ENCODE measurements around the gene ILF3.

Gene ILF3

GRCh38 chr19:10653732-10654609 is at the start of gene ILF3:
ILF3 (plus strand) TSS chr19:10654346; CDS start chr19:10670606, 16,260 bp downstream.
- peak; percentile 100 for DNase-seq

DNA sequence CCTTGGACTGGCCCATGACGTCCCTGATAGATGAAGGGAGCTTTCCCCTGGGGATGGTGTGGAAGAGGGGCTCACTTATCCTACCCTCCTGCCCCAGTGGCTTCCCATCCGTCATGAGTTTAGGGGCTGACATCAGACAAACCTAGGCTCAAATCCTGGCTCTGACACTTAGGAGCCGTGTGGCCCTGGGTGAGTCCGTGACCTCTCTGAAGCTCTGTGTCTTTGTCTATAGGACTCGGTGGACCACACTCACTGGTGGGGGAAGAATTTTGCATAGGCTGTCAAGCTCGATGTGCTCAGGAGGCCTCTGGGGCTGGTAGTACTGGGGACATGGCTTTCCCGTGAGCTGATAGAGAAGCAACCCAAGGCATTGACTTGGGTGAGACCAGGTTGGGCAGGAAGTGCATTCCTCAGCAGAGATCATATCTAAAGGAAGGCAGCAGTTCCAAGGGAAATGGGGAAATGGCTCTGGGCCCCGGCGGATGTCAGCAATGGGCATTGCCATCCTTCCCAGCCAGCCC is 49.6 kb upstream of the ILF3 start:
- peak in 1 of 2 donors; percentile 10 for DNase-seq

DNA sequence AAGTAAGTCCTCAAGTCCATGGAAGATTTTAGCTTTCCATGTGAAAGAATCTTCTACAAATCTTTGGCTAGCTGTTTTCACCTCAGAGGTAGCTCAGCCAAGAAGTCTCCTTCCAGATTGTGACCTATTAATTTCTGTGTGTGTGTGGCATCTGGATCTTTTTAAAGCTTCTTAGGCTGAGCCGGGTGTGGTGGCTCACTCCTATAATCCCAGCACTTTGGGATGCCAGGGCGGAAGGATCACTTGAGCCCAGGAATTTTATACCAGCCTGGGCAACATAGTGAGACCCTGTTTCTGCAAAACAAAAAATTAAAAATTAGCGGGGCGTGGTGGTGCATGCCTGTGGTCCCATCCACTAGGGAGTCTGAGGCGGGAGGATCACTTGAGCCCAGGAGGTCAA is 42.2 kb upstream of the ILF3 start:
- no peak for DNase-seq

DNA sequence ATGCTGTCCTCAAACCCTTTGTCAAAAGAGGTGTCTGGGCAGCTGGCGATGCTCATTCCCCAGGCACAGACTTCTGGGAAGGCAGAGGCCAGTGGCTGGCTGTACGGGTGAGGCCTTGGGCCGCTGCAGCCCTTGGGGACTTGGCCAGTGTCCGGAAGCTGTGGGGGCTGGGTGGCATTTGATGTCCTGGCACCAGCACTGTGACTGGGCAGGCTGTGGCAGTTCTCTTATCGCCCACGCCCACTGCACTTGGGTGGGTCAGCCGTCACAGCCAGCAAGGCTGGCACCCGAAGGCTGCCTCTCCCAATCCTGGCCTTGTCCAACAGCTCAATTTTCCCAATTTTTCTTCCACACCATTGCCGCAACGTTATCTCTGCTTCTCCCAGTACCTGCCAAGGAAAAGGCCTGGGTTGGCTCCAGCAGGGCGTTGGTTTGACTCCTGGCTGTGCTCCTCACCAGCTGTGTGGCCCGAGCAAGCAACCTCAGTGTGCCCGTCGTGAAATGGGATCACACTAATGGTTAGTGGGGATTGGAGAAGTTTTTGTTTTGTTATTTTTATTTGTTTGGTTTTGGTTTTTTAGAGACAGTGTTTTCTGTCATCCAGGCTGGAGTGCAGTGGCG is 41.5 kb upstream of the ILF3 start:
- DNase-seq = no peak

DNA sequence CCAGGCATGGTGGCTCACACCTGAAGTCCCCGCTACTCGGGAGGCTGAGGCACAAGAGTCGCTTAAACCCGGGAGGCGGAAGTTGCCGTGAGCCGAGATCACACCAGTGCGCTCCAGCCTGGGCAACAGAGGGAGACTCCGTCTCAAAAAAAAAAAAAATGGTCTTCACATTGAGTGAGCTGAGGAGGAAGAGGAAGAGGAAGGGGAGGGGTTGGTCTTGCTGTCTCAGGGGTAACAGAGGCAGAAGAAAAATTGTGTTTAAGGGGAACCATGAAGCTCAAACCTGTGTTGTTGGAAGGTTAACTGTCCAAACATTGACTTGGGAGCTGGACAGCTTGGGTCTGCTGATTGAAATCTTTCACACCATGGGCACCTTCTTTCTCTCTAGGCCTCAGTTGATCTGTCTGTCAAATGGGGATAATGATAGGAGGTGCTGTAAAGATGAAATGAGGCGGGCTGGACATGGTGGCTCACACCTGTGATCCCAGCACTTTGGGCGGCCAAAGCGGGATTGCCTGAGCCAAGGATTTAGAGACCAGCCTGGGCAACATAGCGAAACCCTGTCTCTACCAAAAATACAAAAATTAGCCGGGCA is 38.6 kb upstream of the ILF3 start:
- no peak for DNase-seq

DNA sequence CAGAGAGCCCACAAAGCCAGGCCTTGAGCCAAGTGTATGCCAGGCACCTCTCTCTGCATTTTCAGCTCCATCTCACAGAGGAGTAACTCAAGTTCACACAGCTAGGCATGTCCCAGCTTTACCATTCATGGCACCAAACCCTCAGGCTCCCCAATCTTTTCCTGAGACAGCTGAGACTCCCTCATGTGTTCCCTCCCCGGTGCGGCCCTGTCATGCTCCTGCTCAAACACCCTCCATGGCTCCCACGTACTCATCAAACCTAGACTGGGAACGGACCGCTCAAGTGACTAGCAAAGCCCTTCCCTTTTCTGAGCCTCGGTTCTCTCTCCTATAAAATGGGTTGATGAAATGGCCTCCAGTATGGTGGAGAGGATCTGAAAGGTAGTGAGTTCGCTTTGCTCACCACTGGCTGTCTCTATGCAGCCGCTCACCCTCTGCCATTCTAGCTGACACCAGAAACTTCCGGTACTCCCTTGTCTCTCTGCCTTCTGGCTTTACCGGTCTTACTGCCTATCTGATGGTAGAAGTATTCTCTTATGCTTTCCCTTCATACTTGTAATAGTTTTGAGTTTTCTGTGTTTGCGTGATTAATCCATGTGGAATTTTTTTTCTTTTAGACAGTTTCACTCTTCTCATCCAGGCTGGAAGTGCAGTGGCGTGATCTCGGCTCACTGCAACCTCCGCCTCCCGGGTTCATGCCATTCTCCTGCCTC is 36.6 kb upstream of the ILF3 start:
- no peak for DNase-seq

DNA sequence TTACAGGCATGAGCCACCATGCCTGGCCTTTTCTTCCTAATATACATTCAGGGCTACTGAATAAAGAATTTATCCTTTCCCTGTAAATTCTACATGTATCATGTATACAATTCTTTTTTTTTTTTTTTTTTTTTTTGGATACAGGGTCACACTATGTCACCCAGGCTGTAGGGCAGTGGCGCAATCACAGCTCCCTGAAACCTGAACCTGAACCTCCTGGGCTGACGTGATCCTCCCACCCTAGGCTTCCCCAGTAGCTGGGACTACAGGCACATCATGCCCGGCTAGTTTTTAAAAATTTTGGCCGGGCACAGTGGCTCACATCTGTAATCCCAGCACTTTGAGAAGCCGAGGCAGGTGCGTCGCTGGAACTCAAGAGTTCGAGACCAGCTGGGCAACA is 35.3 kb upstream of the ILF3 start:
- DNase-seq = no peak

GRCh38 chr19:10620786-10621185 is 33.4 kb upstream of the ILF3 start:
- DNase-seq = no peak

DNA sequence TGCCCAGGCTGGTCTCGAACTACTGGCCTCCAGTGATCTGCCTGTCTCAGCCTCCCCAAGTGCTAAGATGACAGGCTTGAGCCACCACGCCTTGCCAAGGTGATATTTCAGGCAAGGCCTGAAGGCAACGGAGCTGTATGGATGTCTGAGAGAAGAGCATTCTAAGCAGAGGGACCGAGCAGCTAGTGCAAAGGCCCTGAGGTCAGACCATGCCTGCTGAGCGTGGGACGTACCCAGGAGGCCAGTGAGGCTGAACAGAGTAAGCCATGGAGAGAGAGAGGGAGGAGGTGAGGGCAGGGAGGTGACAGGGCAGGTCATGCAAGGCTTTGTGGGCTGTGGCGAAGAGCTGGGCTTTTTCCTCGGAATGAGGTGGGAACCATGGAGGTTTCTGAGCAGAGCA is 32.2 kb upstream of the ILF3 start:
- no peak for DNase-seq

- DNase-seq = no peak
Observed at GRCh38 chr19:10624585-10624984, 29.6 kb upstream of the ILF3 start.

GRCh38 chr19:10625003-10625761 is 29.0 kb upstream of the ILF3 start, which contains the start of gene SLC44A2:
SLC44A2 (plus strand) TSS chr19:10625553; CDS start chr19:10625634, 81 bp downstream.
- DNase-seq = no peak

DNA sequence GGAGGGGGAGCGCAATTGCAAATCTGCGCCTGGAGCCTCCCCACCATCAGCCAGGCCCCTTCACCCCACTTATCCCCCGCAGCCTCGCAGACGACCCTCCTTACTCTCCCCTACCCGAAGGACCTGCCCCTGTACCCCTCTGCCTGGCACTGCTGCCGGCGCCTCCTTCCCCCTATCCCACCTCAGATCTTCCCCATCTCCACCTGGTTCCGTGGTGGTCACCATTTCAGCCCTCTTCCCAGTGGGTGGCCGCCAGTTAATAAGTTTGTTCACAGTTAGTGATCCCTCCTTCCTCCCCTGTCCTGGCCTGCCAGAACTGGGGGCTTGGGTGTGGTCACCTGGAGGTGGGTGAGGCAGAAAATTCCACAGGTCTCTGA is 28.4 kb upstream of the ILF3 start:
- DNase-seq = no peak

GRCh38 chr19:10631874-10632273 is 22.3 kb upstream of the ILF3 start:
- DNase-seq = no peak

GRCh38 chr19:10634430-10634829 is 19.7 kb upstream of the ILF3 start:
- DNase-seq = no peak

DNA sequence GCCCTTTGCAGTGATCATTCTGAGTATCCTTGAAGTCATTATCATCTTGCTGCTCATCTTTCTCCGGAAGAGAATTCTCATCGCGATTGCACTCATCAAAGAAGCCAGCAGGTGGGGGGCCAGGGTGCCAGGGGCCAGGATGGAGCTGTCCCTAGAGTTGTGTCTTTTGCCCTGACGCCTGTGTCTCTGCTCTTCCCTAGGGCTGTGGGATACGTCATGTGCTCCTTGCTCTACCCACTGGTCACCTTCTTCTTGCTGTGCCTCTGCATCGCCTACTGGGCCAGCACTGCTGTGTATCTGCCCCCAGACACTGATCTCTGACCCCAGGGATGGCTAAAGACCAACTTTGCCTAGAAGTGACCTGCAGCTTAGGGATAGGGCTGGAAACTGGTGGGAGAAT is 19.2 kb upstream of the ILF3 start:
- DNase-seq = no peak

GRCh38 chr19:10636304-10636972 is 17.7 kb upstream of the ILF3 start:
- DNase-seq = no peak

DNA sequence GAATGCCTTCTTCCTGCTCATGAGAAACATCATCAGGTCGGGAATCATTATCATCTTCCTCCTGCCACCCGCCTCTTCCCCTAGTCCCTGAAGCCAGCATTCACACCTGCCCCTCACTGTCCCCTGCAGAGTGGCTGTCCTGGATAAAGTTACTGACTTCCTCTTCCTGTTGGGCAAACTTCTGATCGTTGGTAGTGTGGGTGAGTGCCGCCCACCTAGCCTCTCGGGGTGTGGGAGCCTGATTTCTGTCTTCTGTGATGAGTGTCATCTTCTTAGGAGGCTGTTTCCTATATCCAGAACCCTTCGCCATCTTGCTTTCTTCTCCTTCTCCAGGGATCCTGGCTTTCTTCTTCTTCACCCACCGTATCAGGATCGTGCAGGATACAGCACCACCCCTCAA is 16.3 kb upstream of the ILF3 start:
- DNase-seq = no peak

GRCh38 chr19:10639836-10640235 is 14.3 kb upstream of the ILF3 start:
- no peak for DNase-seq

DNA sequence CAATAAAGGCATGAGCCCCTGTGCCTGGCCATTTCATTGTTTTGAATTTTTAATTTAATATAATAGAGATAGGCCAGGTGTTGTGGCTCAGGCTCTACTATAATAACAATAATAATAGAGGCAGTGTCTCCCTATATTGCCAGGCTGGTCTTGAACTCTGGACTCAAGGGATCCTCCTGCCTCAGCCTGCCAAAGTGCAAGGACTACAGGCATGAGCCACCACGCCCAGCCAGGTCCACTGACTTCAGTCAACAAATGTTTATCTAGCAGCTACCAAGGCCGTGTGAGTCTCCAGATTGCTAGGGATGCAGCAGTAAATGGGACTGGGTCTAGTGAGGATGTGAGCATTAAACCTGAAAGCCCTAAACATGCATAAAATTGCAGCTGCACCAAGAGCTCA is 13.8 kb upstream of the ILF3 start:
- no peak for DNase-seq

GRCh38 chr19:10641248-10641647 is 12.9 kb upstream of the ILF3 start:
- no peak for DNase-seq

- DNase-seq = no peak
Observed at GRCh38 chr19:10642473-10643171, 11.5 kb upstream of the ILF3 start.

Measured in activated CD4-positive, alpha-beta T cell treated with anti-CD3 and anti-CD28 coated beads for 4 hours (primary cell).